Smooth muscle cell (in vitro differentiated cells): ENCODE data around the gene KPNB1. TPM values are rescaled to one million over a fixed set of nuclear protein-coding genes. Genes with fewer than 3 reads are reported as not detected.

Experiments
- DNase-seq: peaks from one replicate; lab custom pipeline; 2025; ENCODE audit not compliant: unreplicated experiment; lab: John Stamatoyannopoulos, UW
- H2AFZ ChIP-seq: fragments of 200-600 bp; sonication (generic); 2 replicates; pipeline ENCODE4 v1.6.0; 2016; ENCODE audit warnings: antibody characterized with exemption, low read depth, mild to moderate bottlenecking
- H3F3A ChIP-seq: fragments of 200-600 bp; sonication (generic); 2 replicates; pipeline ENCODE4 v1.6.0; 2017; ENCODE audit warnings: antibody characterized with exemption, low read depth
- H3K27ac ChIP-seq: fragments of 200-600 bp; sonication (generic); 2 replicates; pipeline ENCODE4 v1.5.1; 2016; ENCODE audit warnings: low read depth, mild to moderate bottlenecking
- H3K27me3 ChIP-seq: fragments of 200-600 bp; sonication (generic); 2 replicates; pipeline ENCODE4 v1.6.1; 2016; ENCODE audit warnings: low read depth, mild to moderate bottlenecking
- H3K36me3 ChIP-seq: fragments of 200-600 bp; sonication (generic); 2 replicates; pipeline ENCODE4 v1.5.1; 2016; ENCODE audit warnings: low read depth
- H3K4me1 ChIP-seq: fragments of 200-600 bp; sonication (generic); 2 replicates; pipeline ENCODE4 v1.5.1; 2016; ENCODE audit warnings: low read depth
- H3K4me2 ChIP-seq: fragments of 200-600 bp; sonication (generic); 2 replicates; pipeline ENCODE4 v1.6.0; 2016; ENCODE audit warnings: mild to moderate bottlenecking
- H3K4me3 ChIP-seq: fragments of 200-600 bp; sonication (generic); 2 replicates; pipeline ENCODE4 v1.5.1; 2016; ENCODE audit warnings: mild to moderate bottlenecking
- H3K79me2 ChIP-seq: fragments of 200-600 bp; sonication (generic); 2 replicates; pipeline ENCODE4 v1.6.0; 2016; ENCODE audit warnings: low read depth, mild to moderate bottlenecking
- H3K9ac ChIP-seq: fragments of 200-600 bp; sonication (generic); 2 replicates; pipeline ENCODE4 v1.6.0; 2016; ENCODE audit warnings: low read depth
- H3K9me3 ChIP-seq: fragments of 200-600 bp; sonication (generic); replicated peaks from 2 replicates; pipeline ENCODE4 v1.5.1; 2016; ENCODE audit warnings: low read depth
- H4K20me1 ChIP-seq: fragments of 200-600 bp; sonication (generic); 2 replicates; pipeline ENCODE4 v1.6.0; 2016; ENCODE audit warnings: low read depth
- CTCF ChIP-seq: fragments of 200-600 bp; sonication (generic); IDR thresholded peaks from 2 replicates; pipeline ENCODE4 v1.5.1; 2017; ENCODE audit warnings: borderline replicate concordance, mild to moderate bottlenecking, antibody characterized with exemption; ENCODE audit not compliant: insufficient read depth, poor library complexity, severe bottlenecking
- WGBS: methylation state at CpG from one replicate; pipeline ENCODE4 v1.1.7; 2016; ENCODE audit warnings: low lambda C conversion rate; 5-methylcytosine and 5-hydroxymethylcytosine counted together
- polyA plus RNA-seq: library from polyadenylated mRNA; unstranded; fragments of >200 nt; fragmentation: Nextera tagmentation; extraction: Ambion mirVana; gene quantifications from 2 replicates; pipeline ENCODE4 v1.2.1, GENCODE V29; 2016
- total RNA-seq: library from RNA; depleted of rRNA; stranded (reverse); fragments of >200 nt; gene quantifications from 2 replicates; pipeline ENCODE4 v1.2.3, GENCODE V29; 2014

The KPNB1 gene
- total and polyA plus RNA-seq, 2 experiments from 2014 or later, result 78.8 to 242 TPM

DNA sequence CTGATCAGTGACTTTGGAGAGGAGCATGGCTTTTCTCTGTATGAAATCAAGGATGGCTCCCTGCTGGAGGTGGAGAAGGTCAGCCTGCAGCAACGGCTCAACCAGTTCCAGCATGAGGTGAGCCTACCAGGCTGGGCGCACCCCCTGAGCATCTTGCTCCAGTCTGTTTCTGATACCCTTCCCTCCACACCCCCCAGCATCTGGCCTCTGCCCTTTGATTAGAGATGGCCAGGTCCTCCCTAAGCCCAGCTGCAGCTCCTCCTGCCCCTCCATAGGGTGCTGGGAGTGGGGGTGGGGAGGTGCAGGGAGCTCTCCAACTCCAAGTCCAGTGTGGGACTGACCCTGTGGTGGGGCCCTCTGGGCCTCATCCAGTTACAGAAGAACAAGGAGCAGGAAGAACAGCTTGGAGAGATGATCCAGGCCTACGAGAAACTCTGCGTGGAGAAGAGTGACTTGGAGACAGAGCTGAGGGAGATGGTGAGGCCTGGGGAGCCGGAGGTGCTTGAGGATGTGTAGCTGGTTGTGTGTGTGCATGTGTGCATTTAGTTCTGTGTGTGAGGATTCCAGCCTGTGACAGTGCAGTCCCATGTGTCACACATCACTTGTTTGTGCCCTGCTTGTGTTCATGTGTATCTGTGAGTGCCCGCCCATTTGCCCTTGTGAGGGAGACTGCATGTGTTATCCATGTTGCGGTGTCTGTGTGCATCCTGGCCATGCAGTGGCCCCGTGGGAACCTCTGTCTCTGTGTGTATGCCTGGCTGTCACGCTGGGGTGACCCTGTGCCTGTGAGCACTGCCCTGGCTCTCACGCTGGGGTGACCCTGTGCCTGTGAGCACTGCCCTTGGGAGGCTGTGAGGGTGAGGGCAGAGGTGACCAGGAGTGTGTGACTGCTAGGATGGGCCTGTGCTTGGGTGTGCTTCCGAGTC is 47.3 kb downstream of the KPNB1 start:
- no peak overlapping the region for H3K4me3 ChIP-seq
- no peak overlapping the region for H2AFZ ChIP-seq
- H3K4me1 ChIP-seq, result peaks cover 21% of the 10 kb centered on the region
- 90% methylated on average over 11 of the region's 11 CpGs for WGBS
- H3K9ac ChIP-seq, result no peak overlapping the region
- no peak overlapping the region for H3K4me2 ChIP-seq
- H3K36me3 ChIP-seq, result no peaks in the 10 kb centered on the region
- H3K79me2 ChIP-seq, result no peaks in the 10 kb centered on the region
- H3K9me3 ChIP-seq, result no peaks in the 10 kb centered on the region
- peaks cover 8% of the 10 kb centered on the region for H3F3A ChIP-seq
- no peaks in the 10 kb centered on the region for H3K27me3 ChIP-seq
- peaks cover 9% of the 10 kb centered on the region for H4K20me1 ChIP-seq
- no peak overlapping the region for H3K27ac ChIP-seq
- TF ChIP-seq CTCF, result no peak
- no peak for DNase-seq

GRCh38 chr17:47697906-47698711 is 48.4 kb downstream of the KPNB1 start:
- peaks cover 20% of the 10 kb centered on the region for H3K4me1 ChIP-seq
- no peaks in the 10 kb centered on the region for H3K27me3 ChIP-seq
- H3K9ac ChIP-seq, result no peak overlapping the region
- no peak overlapping the region for H3K4me2 ChIP-seq
- H3K36me3 ChIP-seq, result no peaks in the 10 kb centered on the region
- H3K9me3 ChIP-seq, result no peaks in the 10 kb centered on the region
- H3F3A ChIP-seq, result peaks cover 8% of the 10 kb centered on the region
- H3K79me2 ChIP-seq, result no peaks in the 10 kb centered on the region
- WGBS, result 81% methylated on average over 9 of the region's 9 CpGs
- H2AFZ ChIP-seq, result no peak overlapping the region
- peaks cover 9% of the 10 kb centered on the region for H4K20me1 ChIP-seq
- no peak overlapping the region for H3K27ac ChIP-seq
- no peak for TF ChIP-seq CTCF
- no peak for DNase-seq
- no peak overlapping the region for H3K4me3 ChIP-seq

- no peaks in the 10 kb centered on the region for H3K9me3 ChIP-seq
- H3K79me2 ChIP-seq, result no peaks in the 10 kb centered on the region
- H3K36me3 ChIP-seq, result no peaks in the 10 kb centered on the region
- H3K4me1 ChIP-seq, result peaks cover 15% of the 10 kb centered on the region
- no peak overlapping the region for H3K27ac ChIP-seq
- H3K4me3 ChIP-seq, result no peak overlapping the region
- H4K20me1 ChIP-seq, result peaks cover 9% of the 10 kb centered on the region
- H3K4me2 ChIP-seq, result no peak overlapping the region
- peak; percentile 40 for DNase-seq
- peak; percentile 98 for TF ChIP-seq CTCF
- H3K9ac ChIP-seq, result no peak overlapping the region
- H2AFZ ChIP-seq, result no peak overlapping the region
- peaks cover 8% of the 10 kb centered on the region for H3F3A ChIP-seq
- no peaks in the 10 kb centered on the region for H3K27me3 ChIP-seq
- WGBS, result 74% methylated on average over 24 of the region's 25 CpGs
These were observed 49.2 kb downstream of the KPNB1 start for GRCh38 chr17:47698749-47699535.
